HepG2 (cell line): ENCODE measurements around the gene CD79A. TPM values are rescaled to one million over a fixed set of nuclear protein-coding genes. Genes with fewer than 3 reads are reported as not detected.

ENCODE experiments used
- CEBPG ChIP-seq: IDR thresholded peaks from 2 replicates; pipeline ENCODE4 v1.6.1; 2016
- CHCHD3 ChIP-seq: sonication (generic); formaldehyde crosslinking; IDR thresholded peaks from 2 replicates; pipeline ENCODE4 v1.8.0; 2022; ENCODE audit warnings: mild to moderate bottlenecking, missing genetic modification reagents, moderate library complexity
- FOXK2 ChIP-seq: fragments of 450-650 bp; IDR thresholded peaks from 2 replicates; pipeline ENCODE4 v1.6.1; 2016
- HNF4G ChIP-seq, 2 experiments: sonication (generic) in 1 of 2; formaldehyde crosslinking in 1 of 2; IDR thresholded peaks; 2 replicates each; pipeline versions ENCODE4 v1.4.0 to v1.6.1; 2011 to 2020; ENCODE audit warnings: borderline replicate concordance in 2 of 2, low read depth in 2 of 2, mild to moderate bottlenecking in 2 of 2, low read length in 1 of 2, missing genetic modification reagents in 1 of 2, moderate library complexity in 1 of 2
- IRF9 ChIP-seq: sonication (generic); formaldehyde crosslinking; IDR thresholded peaks from 2 replicates; pipeline ENCODE4 v1.8.0; 2022; ENCODE audit warnings: missing genetic modification reagents, mild to moderate bottlenecking, borderline replicate concordance
- MATR3 ChIP-seq: sonication (generic); formaldehyde crosslinking; IDR thresholded peaks from 2 replicates; pipeline ENCODE4 v1.4.0; 2020; ENCODE audit warnings: missing genetic modification reagents
- NCOA1 ChIP-seq: sonication (generic); formaldehyde crosslinking; IDR thresholded peaks from 2 replicates; pipeline ENCODE4 v1.9.0; 2021; ENCODE audit warnings: missing genetic modification reagents
- NR0B2 ChIP-seq: sonication (generic); formaldehyde crosslinking; IDR thresholded peaks from 2 replicates; pipeline ENCODE4 v1.4.0; 2020; ENCODE audit warnings: mild to moderate bottlenecking, missing genetic modification reagents
- PAX8 ChIP-seq: sonication (generic); formaldehyde crosslinking; IDR thresholded peaks from 2 replicates; pipeline ENCODE4 v1.8.0; 2022; ENCODE audit warnings: mild to moderate bottlenecking, missing genetic modification reagents, borderline replicate concordance
- POLR2A ChIP-seq, 2 experiments: IDR thresholded peaks; 2 replicates each; pipeline ENCODE4 v1.6.1; 2011; ENCODE audit warnings: low read depth in 2 of 2, low read length in 2 of 2, mild to moderate bottlenecking in 1 of 2, moderate library complexity in 1 of 2; ENCODE audit not compliant: insufficient read depth in 1 of 2
- THAP8 ChIP-seq: sonication (generic); formaldehyde crosslinking; IDR thresholded peaks from 2 replicates; pipeline ENCODE4 v1.5.1; 2020; ENCODE audit warnings: missing genetic modification reagents, mild to moderate bottlenecking, borderline replicate concordance
- ZNF124 ChIP-seq: sonication (generic); formaldehyde crosslinking; IDR thresholded peaks from 2 replicates; pipeline ENCODE4 v1.4.0; 2020; ENCODE audit warnings: missing genetic modification reagents
- ZNF350 ChIP-seq: sonication (generic); formaldehyde crosslinking; IDR thresholded peaks from 2 replicates; pipeline ENCODE4 v1.4.0; 2020; ENCODE audit warnings: mild to moderate bottlenecking, low read depth, missing genetic modification reagents, borderline replicate concordance
- ZNF552 ChIP-seq: sonication (generic); formaldehyde crosslinking; IDR thresholded peaks from 2 replicates; pipeline ENCODE4 v1.9.0; 2022; ENCODE audit warnings: missing genetic modification reagents, mild to moderate bottlenecking, borderline replicate concordance
- polyA plus RNA-seq, 8 experiments: library from polyadenylated mRNA; depleted of rRNA in 3 of 8; stranded (reverse) in 7 of 8; unstranded in 1 of 8; fragments of >200 nt; fragmentation: Illumina TruSeq in 4 of 8; extraction: Trizol in 4 of 8; gene quantifications; 2 replicates each; pipeline versions ENCODE4 v1.2.1 to v1.2.3, GENCODE V29; 2011 to 2016; ENCODE audit warnings: low read depth in 4 of 8, missing spikeins in 1 of 8, mixed read lengths in 1 of 8; ENCODE audit not compliant: insufficient read depth in 1 of 8
- total RNA-seq, 5 experiments: library from RNA; depleted of rRNA; stranded (reverse); fragments of >200 nt; fragmentation: Illumina TruSeq; extraction: Trizol; gene quantifications; 2 replicates each; pipeline ENCODE4 v1.2.3, GENCODE V29; 2016; ENCODE audit warnings: low read depth in 1 of 5
- TF ChIP-seq, protein P1 (sequence below): sonication (generic); formaldehyde crosslinking; IDR thresholded peaks from one replicate; pipeline ENCODE4 v1.5.1; 2020; ENCODE audit warnings: mild to moderate bottlenecking, missing genetic modification reagents; ENCODE audit errors: not compliant biosample characterization
- TF ChIP-seq, protein P2 (sequence below): sonication (generic); formaldehyde crosslinking; IDR thresholded peaks from 2 replicates; pipeline ENCODE4 v1.5.0; 2020; ENCODE audit warnings: missing genetic modification reagents

The CD79A gene
- total and polyA plus RNA-seq, 2 of the 13 experiments (the other 11 are each of a cell fraction or from before 2014, with no cell fraction given): 0.24 to 0.33 TPM

GRCh38 chr19:41887711-41888382, 10.8 kb downstream of the CD79A start (continued):
- TF ChIP-seq, protein P1, sequence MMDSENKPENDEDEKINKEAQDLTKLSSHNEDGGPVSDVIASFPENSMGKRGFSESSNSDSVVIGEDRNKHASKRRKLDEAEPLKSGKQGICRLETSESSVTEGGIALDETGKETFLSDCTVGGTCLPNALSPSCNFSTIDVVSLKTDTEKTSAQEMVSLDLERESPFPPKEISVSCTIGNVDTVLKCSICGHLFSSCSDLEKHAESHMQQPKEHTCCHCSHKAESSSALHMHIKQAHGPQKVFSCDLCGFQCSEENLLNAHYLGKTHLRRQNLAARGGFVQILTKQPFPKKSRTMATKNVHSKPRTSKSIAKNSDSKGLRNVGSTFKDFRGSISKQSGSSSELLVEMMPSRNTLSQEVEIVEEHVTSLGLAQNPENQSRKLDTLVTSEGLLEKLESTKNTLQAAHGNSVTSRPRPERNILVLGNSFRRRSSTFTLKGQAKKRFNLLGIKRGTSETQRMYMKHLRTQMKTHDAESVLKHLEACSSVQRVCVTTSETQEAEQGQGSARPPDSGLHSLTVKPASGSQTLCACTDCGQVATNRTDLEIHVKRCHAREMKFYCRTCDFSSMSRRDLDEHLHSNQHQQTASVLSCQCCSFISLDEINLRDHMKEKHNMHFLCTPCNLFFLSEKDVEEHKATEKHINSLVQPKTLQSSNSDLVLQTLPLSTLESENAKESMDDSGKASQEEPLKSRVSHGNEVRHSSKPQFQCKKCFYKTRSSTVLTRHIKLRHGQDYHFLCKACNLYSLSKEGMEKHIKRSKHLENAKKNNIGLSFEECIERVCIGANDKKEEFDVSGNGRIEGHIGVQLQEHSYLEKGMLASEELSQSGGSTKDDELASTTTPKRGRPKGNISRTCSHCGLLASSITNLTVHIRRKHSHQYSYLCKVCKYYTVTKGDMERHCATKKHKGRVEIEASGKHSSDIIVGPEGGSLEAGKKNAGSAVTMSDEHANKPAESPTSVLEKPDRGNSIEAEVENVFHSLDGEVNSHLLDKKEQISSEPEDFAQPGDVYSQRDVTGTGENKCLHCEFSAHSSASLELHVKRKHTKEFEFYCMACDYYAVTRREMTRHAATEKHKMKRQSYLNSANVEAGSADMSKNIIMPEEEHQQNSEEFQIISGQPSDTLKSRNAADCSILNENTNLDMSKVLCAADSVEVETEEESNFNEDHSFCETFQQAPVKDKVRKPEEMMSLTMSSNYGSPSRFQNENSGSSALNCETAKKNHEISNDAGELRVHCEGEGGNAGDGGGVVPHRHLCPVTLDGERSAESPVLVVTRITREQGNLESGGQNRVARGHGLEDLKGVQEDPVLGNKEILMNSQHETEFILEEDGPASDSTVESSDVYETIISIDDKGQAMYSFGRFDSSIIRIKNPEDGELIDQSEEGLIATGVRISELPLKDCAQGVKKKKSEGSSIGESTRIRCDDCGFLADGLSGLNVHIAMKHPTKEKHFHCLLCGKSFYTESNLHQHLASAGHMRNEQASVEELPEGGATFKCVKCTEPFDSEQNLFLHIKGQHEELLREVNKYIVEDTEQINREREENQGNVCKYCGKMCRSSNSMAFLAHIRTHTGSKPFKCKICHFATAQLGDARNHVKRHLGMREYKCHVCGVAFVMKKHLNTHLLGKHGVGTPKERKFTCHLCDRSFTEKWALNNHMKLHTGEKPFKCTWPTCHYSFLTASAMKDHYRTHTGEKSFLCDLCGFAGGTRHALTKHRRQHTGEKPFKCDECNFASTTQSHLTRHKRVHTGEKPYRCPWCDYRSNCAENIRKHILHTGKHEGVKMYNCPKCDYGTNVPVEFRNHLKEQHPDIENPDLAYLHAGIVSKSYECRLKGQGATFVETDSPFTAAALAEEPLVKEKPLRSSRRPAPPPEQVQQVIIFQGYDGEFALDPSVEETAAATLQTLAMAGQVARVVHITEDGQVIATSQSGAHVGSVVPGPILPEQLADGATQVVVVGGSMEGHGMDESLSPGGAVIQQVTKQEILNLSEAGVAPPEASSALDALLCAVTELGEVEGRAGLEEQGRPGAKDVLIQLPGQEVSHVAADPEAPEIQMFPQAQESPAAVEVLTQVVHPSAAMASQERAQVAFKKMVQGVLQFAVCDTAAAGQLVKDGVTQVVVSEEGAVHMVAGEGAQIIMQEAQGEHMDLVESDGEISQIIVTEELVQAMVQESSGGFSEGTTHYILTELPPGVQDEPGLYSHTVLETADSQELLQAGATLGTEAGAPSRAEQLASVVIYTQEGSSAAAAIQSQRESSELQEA (CRISPR knock-in tag): peak; percentile 66
- TF ChIP-seq POLR2A (IDR thresholded peaks at IDR 0.05; ENCODE audit: insufficient read depth in 1 of 2, low read depth in 2 of 2, low read length in 2 of 2) (no peak), CEBPG (CRISPR knock-in tag) (no peak; the same call in 1 of the 2 replicates), IRF9 (CRISPR knock-in tag) (no peak), MATR3 (CRISPR knock-in tag) (no peak), FOXK2 (no peak), HNF4G (IDR thresholded peaks at IDR 0.05; ENCODE audit: borderline replicate concordance, low read depth, low read length) (peak; percentile 36; the same call in 1 of the 2 replicates), HNF4G (CRISPR knock-in tag; IDR thresholded peaks at IDR 0.05; ENCODE audit: borderline replicate concordance, low read depth) (peak; percentile 22; the same call in 1 of the 2 replicates), NCOA1 (CRISPR knock-in tag) (no peak), ZNF552 (CRISPR knock-in tag) (no peak), PAX8 (CRISPR knock-in tag) (no peak), THAP8 (no peak; the same call in 1 of the 2 replicates), ZNF124 (0 out of 2 replicates have a peak, but pooled peaks have one; percentile 35), ZNF350 (CRISPR knock-in tag) (peak; percentile 72; the same call in 1 of the 2 replicates), CHCHD3 (CRISPR knock-in tag) (no peak), NR0B2 (CRISPR knock-in tag) (no peak)
- TF ChIP-seq, protein P2, sequence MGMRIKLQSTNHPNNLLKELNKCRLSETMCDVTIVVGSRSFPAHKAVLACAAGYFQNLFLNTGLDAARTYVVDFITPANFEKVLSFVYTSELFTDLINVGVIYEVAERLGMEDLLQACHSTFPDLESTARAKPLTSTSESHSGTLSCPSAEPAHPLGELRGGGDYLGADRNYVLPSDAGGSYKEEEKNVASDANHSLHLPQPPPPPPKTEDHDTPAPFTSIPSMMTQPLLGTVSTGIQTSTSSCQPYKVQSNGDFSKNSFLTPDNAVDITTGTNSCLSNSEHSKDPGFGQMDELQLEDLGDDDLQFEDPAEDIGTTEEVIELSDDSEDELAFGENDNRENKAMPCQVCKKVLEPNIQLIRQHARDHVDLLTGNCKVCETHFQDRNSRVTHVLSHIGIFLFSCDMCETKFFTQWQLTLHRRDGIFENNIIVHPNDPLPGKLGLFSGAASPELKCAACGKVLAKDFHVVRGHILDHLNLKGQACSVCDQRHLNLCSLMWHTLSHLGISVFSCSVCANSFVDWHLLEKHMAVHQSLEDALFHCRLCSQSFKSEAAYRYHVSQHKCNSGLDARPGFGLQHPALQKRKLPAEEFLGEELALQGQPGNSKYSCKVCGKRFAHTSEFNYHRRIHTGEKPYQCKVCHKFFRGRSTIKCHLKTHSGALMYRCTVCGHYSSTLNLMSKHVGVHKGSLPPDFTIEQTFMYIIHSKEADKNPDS (CRISPR knock-in tag): no peak
